Prostate gland (tissue), 2 donors: ENCODE results near the gene PCTP.

Source experiments
- POLR2A ChIP-seq: fragments of 450-650 bp; IDR thresholded peaks from one replicate; pipeline ENCODE4 v1.6.1; 2016; ENCODE audit warnings: antibody characterized with exemption, mild to moderate bottlenecking
- POLR2AphosphoS5 ChIP-seq: sonication (generic); formaldehyde crosslinking; IDR thresholded peaks from one replicate; pipeline ENCODE4 v1.6.1; 2017; ENCODE audit warnings: antibody characterized with exemption
- TF ChIP-seq, protein P1 (sequence below), 4 experiments: fragments of 200-600 bp in 2 of 4; fragments of 450-650 bp in 2 of 4; sonication (generic) in 2 of 4; IDR thresholded peaks; 1 replicate in 3 of 4; 2 replicates in 1 of 4; pipeline ENCODE4 v1.5.1; 2016 to 2019; ENCODE audit warnings: antibody characterized with exemption in 4 of 4, mild to moderate bottlenecking in 2 of 4, moderate library complexity in 2 of 4

- TF ChIP-seq POLR2AphosphoS5 (no peak), POLR2A (no peak)
- TF ChIP-seq, protein P1, sequence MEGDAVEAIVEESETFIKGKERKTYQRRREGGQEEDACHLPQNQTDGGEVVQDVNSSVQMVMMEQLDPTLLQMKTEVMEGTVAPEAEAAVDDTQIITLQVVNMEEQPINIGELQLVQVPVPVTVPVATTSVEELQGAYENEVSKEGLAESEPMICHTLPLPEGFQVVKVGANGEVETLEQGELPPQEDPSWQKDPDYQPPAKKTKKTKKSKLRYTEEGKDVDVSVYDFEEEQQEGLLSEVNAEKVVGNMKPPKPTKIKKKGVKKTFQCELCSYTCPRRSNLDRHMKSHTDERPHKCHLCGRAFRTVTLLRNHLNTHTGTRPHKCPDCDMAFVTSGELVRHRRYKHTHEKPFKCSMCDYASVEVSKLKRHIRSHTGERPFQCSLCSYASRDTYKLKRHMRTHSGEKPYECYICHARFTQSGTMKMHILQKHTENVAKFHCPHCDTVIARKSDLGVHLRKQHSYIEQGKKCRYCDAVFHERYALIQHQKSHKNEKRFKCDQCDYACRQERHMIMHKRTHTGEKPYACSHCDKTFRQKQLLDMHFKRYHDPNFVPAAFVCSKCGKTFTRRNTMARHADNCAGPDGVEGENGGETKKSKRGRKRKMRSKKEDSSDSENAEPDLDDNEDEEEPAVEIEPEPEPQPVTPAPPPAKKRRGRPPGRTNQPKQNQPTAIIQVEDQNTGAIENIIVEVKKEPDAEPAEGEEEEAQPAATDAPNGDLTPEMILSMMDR (IDR thresholded peaks at IDR 0.05), result no peak
Measured at GRCh38 chr17:55728361-55728760, 22.5 kb upstream of the PCTP start.
